BLaER1 treated with 17β-estradiol and CSF1 and Interleukin-3, amounts not matched to agents 10 nM and 100 nM (cell line): Measurements from ENCODE around the gene CCDC110.

Source experiments
- H3K27ac ChIP-seq, 11 experiments: shearing (Covaris generic); formaldehyde crosslinking; 2 replicates each; pipeline ENCODE4 v1.8.1; 2022
- H3K27me3 ChIP-seq, 11 experiments: shearing (Covaris generic); formaldehyde crosslinking; 2 replicates each; pipeline ENCODE4 v1.8.1; 2022
- H3K36me3 ChIP-seq, 11 experiments: shearing (Covaris generic); formaldehyde crosslinking; 2 replicates each; pipeline ENCODE4 v1.8.1; 2022
- H3K4me1 ChIP-seq, 10 experiments: shearing (Covaris generic); formaldehyde crosslinking; 2 replicates each; pipeline ENCODE4 v1.8.1; 2022
- H3K4me2 ChIP-seq, 11 experiments: shearing (Covaris generic); formaldehyde crosslinking; 2 replicates each; pipeline ENCODE4 v1.8.1; 2022
- H3K4me3 ChIP-seq, 10 experiments: shearing (Covaris generic); formaldehyde crosslinking; 2 replicates each; pipeline ENCODE4 v1.8.1; 2022
- H3K9ac ChIP-seq, 11 experiments: shearing (Covaris generic); formaldehyde crosslinking; 2 replicates each; pipeline ENCODE4 v1.8.1; 2022
- H3K9me3 ChIP-seq, 11 experiments: shearing (Covaris generic); formaldehyde crosslinking; replicated peaks in 1 of 11; 2 replicates each; pipeline ENCODE4 v1.8.1; 2022
- H4K20me1 ChIP-seq, 11 experiments: shearing (Covaris generic); formaldehyde crosslinking; 2 replicates each; pipeline ENCODE4 v1.8.1; 2022
- Cebpa-rat ChIP-seq, 11 experiments: shearing (Covaris generic); IDR thresholded peaks; 2 replicates each; pipeline ENCODE4 v1.8.1; 2022

Gene CCDC110

GRCh38 chr4:185500035-185500434 is 28.5 kb upstream of the CCDC110 start:
- Histone ChIP-seq H3K36me3 (peaks cover 0 to 4% (median 0%) of the 10 kb centered on the region in 11 experiments; a peak in 1 of 22 replicates), H3K9ac (no peak overlapping the region), H3K9me3 (peaks cover 36 to 49% (median 42%) of the 10 kb centered on the region in 11 experiments), H3K4me1 (no peaks in the 10 kb centered on the region), H3K4me2 (no peak overlapping the region), H4K20me1 (no peaks in the 10 kb centered on the region), H3K27me3 (no peaks in the 10 kb centered on the region), H3K27ac (no peak overlapping the region), H3K4me3 (no peak overlapping the region)
- TF ChIP-seq Cebpa-rat (IDR thresholded peaks at IDR 0.05), result no peak

GRCh38 chr4:185488650-185489049 is 17.1 kb upstream of the CCDC110 start:
- H4K20me1 ChIP-seq, result no peaks in the 10 kb centered on the region

DNA sequence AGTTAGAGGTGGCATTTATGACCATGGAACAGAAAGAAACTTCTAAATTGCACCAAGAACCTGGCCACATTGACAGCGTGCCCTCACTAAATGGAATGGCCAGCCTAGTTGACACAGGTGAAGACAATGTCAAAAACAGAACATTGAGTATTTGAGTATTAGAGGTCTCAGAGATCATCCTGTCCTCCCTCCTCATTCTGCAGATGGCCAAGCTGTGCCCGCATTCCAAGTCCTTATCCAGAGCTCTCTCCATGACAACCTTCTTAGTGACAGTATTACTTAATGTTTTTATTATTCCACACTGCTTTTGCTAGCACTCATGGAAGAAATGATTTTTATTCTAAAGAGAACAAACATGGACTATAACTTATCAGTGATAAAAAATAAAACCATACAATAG is 9.9 kb upstream of the CCDC110 start:
- Histone ChIP-seq H3K4me3 (no peak overlapping the region), H3K9ac (no peak overlapping the region), H3K27ac (no peak overlapping the region), H3K4me1 (no peaks in the 10 kb centered on the region), H3K4me2 (no peak overlapping the region), H4K20me1 (no peaks in the 10 kb centered on the region), H3K36me3 (no peaks in the 10 kb centered on the region), H3K9me3 (peaks cover 0 to 1% (median 0%) of the 10 kb centered on the region in 11 experiments; a peak in 2 of 22 replicates), H3K27me3 (no peaks in the 10 kb centered on the region)
- TF ChIP-seq Cebpa-rat (IDR thresholded peaks at IDR 0.05), result no peak

More at GRCh38 chr4:185488650-185489049, 17.1 kb upstream of the CCDC110 start:
- H3K9me3 ChIP-seq, result peaks cover 35 to 47% (median 42%) of the 10 kb centered on the region in 11 experiments
- H3K4me2 ChIP-seq, result no peak overlapping the region
- peaks cover 0 to 5% (median 0%) of the 10 kb centered on the region in 11 experiments; a peak in 1 of 22 replicates for H3K36me3 ChIP-seq
- H3K27me3 ChIP-seq, result no peaks in the 10 kb centered on the region
- no peak for TF ChIP-seq Cebpa-rat (IDR thresholded peaks at IDR 0.05)
- H3K4me1 ChIP-seq, result no peaks in the 10 kb centered on the region
- no peak overlapping the region for H3K4me3 ChIP-seq
- H3K27ac ChIP-seq, result no peak overlapping the region
- H3K9ac ChIP-seq, result no peak overlapping the region

- Histone ChIP-seq H4K20me1 (no peaks in the 10 kb centered on the region), H3K4me3 (no peak overlapping the region), H3K27ac (no peak overlapping the region), H3K9ac (no peak overlapping the region), H3K36me3 (no peaks in the 10 kb centered on the region), H3K9me3 (no peaks in the 10 kb centered on the region), H3K4me2 (0 out of 22 replicates have a peak overlapping the region, but pooled peaks of 1 of the 11 experiments have one; percentile 0), H3K4me1 (no peaks in the 10 kb centered on the region), H3K27me3 (no peaks in the 10 kb centered on the region)
- no peak for TF ChIP-seq Cebpa-rat (IDR thresholded peaks at IDR 0.05)
Observed at GRCh38 chr4:185480016-185480732, 8.6 kb upstream of the CCDC110 start.

DNA sequence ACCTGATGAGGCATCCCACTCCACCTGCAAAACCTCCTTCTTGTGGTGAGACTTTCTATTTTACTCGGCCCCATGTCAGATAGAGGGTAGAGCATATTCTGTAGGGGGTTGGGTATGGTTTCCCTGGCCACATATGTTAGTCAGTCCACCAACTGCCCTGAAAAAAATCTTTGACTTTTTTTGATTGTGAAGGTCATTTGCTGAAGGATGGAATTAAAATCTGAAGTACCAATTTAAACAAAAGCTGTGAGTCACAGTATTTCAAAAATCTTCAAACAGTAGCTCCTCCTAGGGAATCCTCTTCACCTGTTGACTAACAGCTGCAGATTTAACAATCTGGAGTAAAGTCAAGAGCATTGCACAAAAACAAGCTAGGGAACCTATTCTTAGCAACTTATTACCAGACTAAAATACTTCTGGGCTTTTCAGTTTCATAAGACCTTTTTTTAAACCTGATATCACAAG is 8.0 kb upstream of the CCDC110 start:
- H3K4me1 ChIP-seq, result no peaks in the 10 kb centered on the region
- no peak for TF ChIP-seq Cebpa-rat (IDR thresholded peaks at IDR 0.05)
- H3K9ac ChIP-seq, result no peak overlapping the region
- no peaks in the 10 kb centered on the region for H3K9me3 ChIP-seq
- 0 out of 22 replicates have a peak overlapping the region, but pooled peaks of 1 of the 11 experiments have one; percentile 0 for H3K4me2 ChIP-seq
- no peaks in the 10 kb centered on the region for H4K20me1 ChIP-seq
- H3K27ac ChIP-seq, result no peak overlapping the region
- no peak overlapping the region for H3K4me3 ChIP-seq
- no peaks in the 10 kb centered on the region for H3K27me3 ChIP-seq
- H3K36me3 ChIP-seq, result no peaks in the 10 kb centered on the region

DNA sequence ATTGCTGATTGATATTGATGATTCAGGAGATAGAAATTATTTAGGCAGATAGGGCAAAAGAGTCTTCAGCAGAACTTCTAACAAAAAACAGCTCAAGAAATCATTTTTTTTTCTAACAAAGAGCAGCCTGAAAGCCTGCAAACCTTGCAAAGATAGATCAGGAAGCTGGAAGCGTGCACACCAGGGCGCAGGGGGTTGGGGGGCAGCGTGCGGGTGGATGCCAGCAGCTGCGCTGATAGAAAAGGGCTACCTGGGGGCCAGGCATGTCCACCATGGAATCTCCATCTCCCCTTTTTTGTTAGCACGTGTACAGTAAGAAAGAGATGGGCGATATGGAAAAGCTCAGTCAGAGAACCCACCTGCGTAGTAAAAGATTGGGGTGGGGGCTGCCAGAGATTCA is 1.7 kb upstream of the CCDC110 start:
- Histone ChIP-seq H3K9me3 (peaks cover 0 to 6% (median 0%) of the 10 kb centered on the region in 11 experiments; a peak in 1 of 22 replicates), H4K20me1 (no peaks in the 10 kb centered on the region), H3K36me3 (no peaks in the 10 kb centered on the region), H3K4me1 (peaks cover 4 to 20% (median 13%) of the 10 kb centered on the region in 10 experiments; a peak in 16 of 20 replicates), H3K27ac (no peak overlapping the region), H3K4me3 (no peak overlapping the region), H3K9ac (no peak overlapping the region), H3K27me3 (peaks cover 0 to 16% (median 10%) of the 10 kb centered on the region in 11 experiments; a peak in 16 of 22 replicates), H3K4me2 (no peak overlapping the region)
- no peak for TF ChIP-seq Cebpa-rat (IDR thresholded peaks at IDR 0.05)

- Histone ChIP-seq H3K4me1 (peaks cover 4 to 20% (median 13%) of the 10 kb centered on the region in 10 experiments; a peak in 16 of 20 replicates), H4K20me1 (no peaks in the 10 kb centered on the region), H3K9me3 (peaks cover 0 to 6% (median 0%) of the 10 kb centered on the region in 11 experiments; a peak in 1 of 22 replicates), H3K36me3 (no peaks in the 10 kb centered on the region), H3K27ac (peak overlapping the region in 9 of 11 experiments; percentile 58 to 83 (median 73); a peak in 10 of 22 replicates), H3K9ac (peak overlapping the region; percentile 72 to 86 (median 82); a peak in 20 of 22 replicates), H3K4me2 (peak overlapping the region; percentile 92 to 100 (median 99)), H3K27me3 (peaks cover 0 to 16% (median 10%) of the 10 kb centered on the region in 11 experiments; a peak in 16 of 22 replicates), H3K4me3 (peak overlapping the region; percentile 70 to 96 (median 82))
- TF ChIP-seq Cebpa-rat (IDR thresholded peaks at IDR 0.05), result no peak
Observed at GRCh38 chr4:185472103-185472542, 590 bp upstream of the CCDC110 start.

DNA sequence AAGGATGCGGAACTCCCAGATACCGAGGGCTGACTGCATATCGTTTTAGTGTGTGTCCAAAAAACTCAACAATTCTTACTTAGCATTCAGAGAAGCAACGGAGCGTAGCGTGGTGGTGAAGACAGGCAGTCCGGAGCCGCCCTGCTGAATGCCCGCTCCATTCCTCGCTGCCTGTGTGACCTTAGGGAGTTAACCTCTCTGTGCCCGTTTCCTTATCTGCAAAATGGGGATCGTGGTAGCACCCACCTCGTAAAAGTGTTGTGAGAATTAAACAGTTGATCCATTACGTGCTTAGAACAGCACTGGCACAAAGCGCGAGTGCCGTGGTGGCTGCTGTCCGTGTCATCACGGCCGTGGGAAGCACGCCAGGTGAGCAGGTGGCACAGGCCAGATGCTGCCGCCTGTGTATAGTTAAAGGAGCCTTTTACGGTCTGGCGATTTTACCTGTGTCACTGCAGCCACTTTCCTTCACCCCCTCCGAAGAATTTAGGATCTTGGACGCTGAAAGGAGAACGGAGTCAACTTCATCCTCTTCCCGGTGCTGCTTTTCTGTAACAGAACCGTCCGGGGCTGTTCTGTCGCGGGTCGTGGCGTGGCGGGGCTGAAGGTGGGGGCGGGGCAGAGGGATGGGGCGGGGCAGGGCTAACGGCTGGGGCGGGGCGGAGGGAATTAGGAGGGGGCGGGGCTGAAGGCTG is 885 bp downstream of the CCDC110 start:
- Histone ChIP-seq H3K27ac (peak overlapping the region in 10 of 11 experiments; percentile 15 to 66 (median 49); a peak in 17 of 22 replicates), H3K4me3 (peak overlapping the region; percentile 59 to 77 (median 68)), H4K20me1 (no peaks in the 10 kb centered on the region), H3K9me3 (peaks cover 0 to 6% (median 0%) of the 10 kb centered on the region in 11 experiments; a peak in 1 of 22 replicates), H3K4me1 (peaks cover 4 to 20% (median 13%) of the 10 kb centered on the region in 10 experiments; a peak in 16 of 20 replicates), H3K27me3 (peaks cover 0 to 16% (median 10%) of the 10 kb centered on the region in 11 experiments; a peak in 16 of 22 replicates), H3K9ac (peak overlapping the region; percentile 53 to 75 (median 73); a peak in 21 of 22 replicates), H3K36me3 (no peaks in the 10 kb centered on the region), H3K4me2 (peak overlapping the region; percentile 95 to 99 (median 98))
- TF ChIP-seq Cebpa-rat (IDR thresholded peaks at IDR 0.05), result no peak
